Measurements from ENCODE around the gene HOXB4. TPM values are rescaled to one million over a fixed set of nuclear protein-coding genes. Genes with fewer than 3 reads are reported as not detected.

Gene HOXB4
- polyA plus RNA-seq, 1 experiment, result 5.8 TPM

- H3K27ac ChIP-seq (ENCODE audit: low read depth, low read length), result peak overlapping the region; percentile 97
- no peaks in the 10 kb centered on the region; the same call in 1 of the 2 replicates for H3K9me3 ChIP-seq (ENCODE audit: control insufficient read depth, insufficient read depth, low read length)
- ChIA-PET CTCF (interaction anchor here (0.5 to 4.8 kb wide), 11 partner anchors 13 to 567 kb away, joined by 3 to 53 read pairs (median 5); no protein-coding TSS in a partner anchor), POLR2A (interaction anchor here (0.6 to 2.3 kb wide), 5 partner anchors 9 to 240 kb away, joined by 3 to 10 read pairs (median 6); no protein-coding TSS in a partner anchor)
- no peaks in the 10 kb centered on the region for H3K27me3 ChIP-seq (ENCODE audit: control insufficient read depth, insufficient read depth, low read length)
- TF ChIP-seq CTCF (IDR thresholded peaks at IDR 0.05; ENCODE audit: low read depth, low read length), result no peak
- peak overlapping the region; percentile 89 for H3K4me3 ChIP-seq (ENCODE audit: low read depth, low read length)
- DNase-seq (ENCODE audit: low read depth, low spot score), result no peak
Observed at GRCh38 chr17:48592057-48592514, 13.9 kb upstream of the HOXB4 start.

GRCh38 chr17:48591255-48592056, 13.3 kb upstream of the HOXB4 start:
- ChIA-PET POLR2A (interaction anchor here (0.7 to 2.3 kb wide), 5 partner anchors 9 to 50 kb away, joined by 3 to 5 read pairs (median 3); no protein-coding TSS in a partner anchor), CTCF (interaction anchor here (0.9 to 1.9 kb wide), 7 partner anchors 19 to 438 kb away, joined by 3 to 11 read pairs (median 5); no protein-coding TSS in a partner anchor)
- DNase-seq (ENCODE audit: low read depth, low spot score), result no peak
- H3K27me3 ChIP-seq (ENCODE audit: control insufficient read depth, insufficient read depth, low read length), result no peaks in the 10 kb centered on the region
- H3K27ac ChIP-seq (ENCODE audit: low read depth, low read length), result peak overlapping the region; percentile 97
- no peak for TF ChIP-seq CTCF (IDR thresholded peaks at IDR 0.05; ENCODE audit: low read depth, low read length)
- peak overlapping the region; percentile 89 for H3K4me3 ChIP-seq (ENCODE audit: low read depth, low read length)
- no peaks in the 10 kb centered on the region; the same call in 1 of the 2 replicates for H3K9me3 ChIP-seq (ENCODE audit: control insufficient read depth, insufficient read depth, low read length)

DNA sequence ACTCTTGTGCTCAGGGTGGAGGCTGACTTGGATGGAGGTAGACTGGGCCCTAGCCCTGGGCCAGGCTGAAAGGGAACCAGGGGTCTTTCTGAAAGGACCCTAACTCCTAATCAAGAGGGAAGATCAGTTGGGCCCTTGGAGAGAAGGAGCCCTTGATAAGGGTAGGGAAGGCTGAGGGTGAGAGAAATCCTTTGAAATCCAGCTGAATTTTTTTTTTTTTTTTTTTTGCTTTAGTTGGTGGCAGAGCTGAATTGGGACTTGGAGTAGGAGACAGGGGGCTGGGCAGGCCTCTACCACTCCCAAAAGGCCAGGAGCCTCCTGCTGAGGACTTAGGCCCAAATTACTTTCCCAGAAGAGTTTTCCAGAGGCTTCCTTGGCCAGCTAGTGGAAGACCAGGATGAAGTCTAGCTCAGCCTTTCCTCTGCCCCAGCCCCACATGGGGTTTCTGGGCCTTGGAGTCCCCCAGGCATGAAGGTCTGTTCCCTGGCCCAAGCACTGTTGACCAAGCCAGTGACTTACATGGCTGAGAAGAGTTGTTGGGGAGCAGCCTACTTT, 12.5 kb upstream of the HOXB4 start:
- DNase-seq (ENCODE audit: low read depth, low spot score), result no peak
- H3K27me3 ChIP-seq (ENCODE audit: control insufficient read depth, insufficient read depth, low read length), result no peaks in the 10 kb centered on the region
- ChIA-PET CTCF (interaction anchor here (0.6 to 1.9 kb wide), 5 partner anchors 18 to 283 kb away, joined by 3 to 11 read pairs (median 3); no protein-coding TSS in a partner anchor), POLR2A (interaction anchor here (0.7 to 1.0 kb wide), 3 partner anchors 10 to 33 kb away, joined by 3 to 10 read pairs (median 3); no protein-coding TSS in a partner anchor)
- no peak for TF ChIP-seq CTCF (IDR thresholded peaks at IDR 0.05; ENCODE audit: low read depth, low read length)
- peak overlapping the region; percentile 97 for H3K27ac ChIP-seq (ENCODE audit: low read depth, low read length)
- peak overlapping the region; percentile 89 for H3K4me3 ChIP-seq (ENCODE audit: low read depth, low read length)
- H3K9me3 ChIP-seq (ENCODE audit: control insufficient read depth, insufficient read depth, low read length), result no peaks in the 10 kb centered on the region; the same call in 1 of the 2 replicates

DNA sequence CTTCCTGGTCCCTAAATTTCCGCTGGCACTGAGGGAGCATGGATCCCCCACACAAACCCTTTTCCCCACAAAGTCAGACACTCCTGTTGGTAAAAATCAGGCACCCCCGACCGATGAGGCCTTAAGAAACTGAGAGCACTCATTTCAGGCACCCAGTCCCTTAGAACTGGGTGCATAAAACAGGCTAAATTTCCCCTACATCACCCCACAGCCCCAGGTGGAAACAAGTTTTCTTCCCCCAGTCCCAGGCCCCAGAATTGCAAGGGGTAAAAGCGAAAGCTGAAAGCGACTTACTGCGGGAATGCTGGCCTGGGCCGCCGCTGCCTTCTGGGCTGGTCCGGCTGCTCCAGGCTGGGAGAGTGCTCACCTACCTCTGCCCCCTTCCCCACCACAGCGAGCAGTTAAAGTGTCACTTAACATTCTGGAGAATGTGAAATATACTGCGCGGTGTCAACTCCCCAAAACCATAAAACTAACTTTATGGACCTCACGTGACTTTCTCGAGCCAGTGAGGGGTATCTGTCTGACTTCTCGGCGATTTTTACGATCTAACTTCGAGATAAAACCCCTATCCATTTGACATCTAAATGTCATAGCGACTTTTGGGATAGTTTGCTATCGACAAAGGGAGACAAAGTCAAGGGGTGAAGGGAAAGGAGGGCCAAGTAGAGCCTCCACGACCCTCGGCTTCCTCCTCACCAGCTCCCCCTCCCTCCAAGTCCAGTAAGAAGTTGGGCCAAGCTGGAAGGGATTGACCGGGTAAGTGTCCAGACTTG, 11.9 kb upstream of the HOXB4 start, which contains the start of gene HOXB3:
HOXB3 (minus strand) TSS at position 411 of the 776 bp plus-strand sequence. CDS start 37,767 bp downstream, outside the sequence.
- ChIA-PET CTCF (interaction anchor here (0.6 to 1.9 kb wide), 4 partner anchors 18 to 254 kb away, joined by 3 to 11 read pairs (median 7); no protein-coding TSS in a partner anchor), POLR2A (interaction anchor here (0.7 to 0.9 kb wide), 2 partner anchors 32 to 48 kb away, joined by 5 to 10 read pairs; no protein-coding TSS in a partner anchor)
- peak within 1 kb of the TSS; percentile 97 for H3K27ac ChIP-seq (ENCODE audit: low read depth, low read length)
- TF ChIP-seq CTCF (IDR thresholded peaks at IDR 0.05; ENCODE audit: low read depth, low read length), result no peak
- peak within 1 kb of the TSS; percentile 89 for H3K4me3 ChIP-seq (ENCODE audit: low read depth, low read length)
- DNase-seq (ENCODE audit: low read depth, low spot score), result no peak
- H3K27me3 ChIP-seq (ENCODE audit: control insufficient read depth, insufficient read depth, low read length), result no peaks in the 10 kb centered on the region
- H3K9me3 ChIP-seq (ENCODE audit: control insufficient read depth, insufficient read depth, low read length), result no peaks in the 10 kb centered on the region; the same call in 1 of the 2 replicates
